HepG2 (cell line): ENCODE data around the gene PCSK6. TPM values are rescaled to one million over a fixed set of nuclear protein-coding genes. Genes with fewer than 3 reads are reported as not detected.

Experiments
- ATAC-seq: fragments of 200-7000 bp; cut with Tn5 transposase; 3 replicates; pipeline ENCODE4 v1.9.1; 2020; ENCODE audit warnings: mild to moderate bottlenecking, moderate library complexity
- BruUV-seq: library from RNA; stranded (reverse); fragments of 400-500 nt; replicated peaks from 2 replicates; lab custom pipeline; 2021; lab: Mats Ljungman, UMichigan
- CTCF ChIA-PET: fragments of 300-600 bp; formaldehyde crosslinking; extraction: SDS; loops from one replicate; lab custom pipeline; 2021; ENCODE audit warnings: low total read pairs, inconsistent platforms, low intra/inter-chr PET ratio; lab: Yijun Ruan, JAX
- POLR2A ChIA-PET: fragments of 350-600 bp; sonication (Branson Sonifier 250); formaldehyde crosslinking; loops from one replicate; lab custom pipeline; 2020; ENCODE audit warnings: antibody characterized with exemption, inconsistent platforms; lab: Yijun Ruan, JAX
- DNase-seq: peaks from one replicate; pipeline ENCODE4 v3.0.0-alpha.2; 2015; ENCODE audit warnings: low spot score
- FAIRE-seq: peaks from 3 replicates; lab custom pipeline; 2011; peaks lifted over from hg19 to GRCh38; lab: Jason Lieb, UNC
- H2AFZ ChIP-seq: one replicate; pipeline ENCODE4 v1.6.1; 2011; ENCODE audit warnings: low read length, inconsistent platforms
- H3K27ac ChIP-seq: fragments of 300-600 bp; 3 replicates; pipeline ENCODE4 v1.8.0; 2011; ENCODE audit warnings: mixed run types, mild to moderate bottlenecking, mixed read lengths, low read length, inconsistent platforms; ENCODE audit not compliant: insufficient read depth; ENCODE audit errors: extremely low read length
- H3K27me3 ChIP-seq, 2 experiments: fragments of 200-600 bp in 1 of 2; 2 replicates in 1 of 2; 3 replicates in 1 of 2; pipeline versions ENCODE4 v1.6.0 to v1.8.0; 2011; ENCODE audit warnings: low read length in 2 of 2, mild to moderate bottlenecking in 2 of 2, moderate library complexity in 2 of 2, inconsistent platforms in 1 of 2; ENCODE audit not compliant: insufficient read depth in 2 of 2, control insufficient read depth in 1 of 2
- H3K36me3 ChIP-seq, 2 experiments: fragments of 200-600 bp in 1 of 2; replicated peaks in 1 of 2; 2 replicates in 1 of 2; 3 replicates in 1 of 2; pipeline versions ENCODE4 v1.5.1 to v1.8.0; 2011; ENCODE audit warnings: low read length in 2 of 2, inconsistent platforms in 1 of 2; ENCODE audit not compliant: insufficient read depth in 2 of 2, control insufficient read depth in 1 of 2
- H3K4me1 ChIP-seq: 2 replicates; pipeline ENCODE4 v1.5.1; 2012; ENCODE audit warnings: low read length, inconsistent platforms; ENCODE audit not compliant: insufficient read depth
- H3K4me2 ChIP-seq: 2 replicates; pipeline ENCODE4 v1.6.0; 2011; ENCODE audit warnings: low read depth, low read length, inconsistent platforms
- H3K4me3 ChIP-seq, 3 experiments: fragments of 200-600 bp in 1 of 3; sonication (generic), shearing (Covaris generic) in 1 of 3; replicated peaks in 1 of 3; 2 replicates each; pipeline ENCODE4 v1.5.1; 2011 to 2016; ENCODE audit warnings: low read length in 3 of 3, inconsistent platforms in 2 of 3, low read depth in 2 of 3, mild to moderate bottlenecking in 2 of 3, control low read depth in 1 of 3, mixed read lengths in 1 of 3; ENCODE audit not compliant: insufficient read depth in 1 of 3
- H3K79me2 ChIP-seq: one replicate; pipeline ENCODE4 v1.6.1; 2011; ENCODE audit warnings: low read length, inconsistent platforms; ENCODE audit not compliant: insufficient read depth
- H3K9ac ChIP-seq: 2 replicates; pipeline ENCODE4 v1.6.0; 2011; ENCODE audit warnings: mild to moderate bottlenecking, low read depth, low read length, inconsistent platforms; ENCODE audit not compliant: insufficient read depth
- H3K9me3 ChIP-seq: 2 replicates; pipeline ENCODE4 v1.5.1; 2012; ENCODE audit warnings: mild to moderate bottlenecking, low read length
- H4K20me1 ChIP-seq: 2 replicates; pipeline ENCODE4 v1.6.0; 2011; ENCODE audit warnings: inconsistent platforms, mild to moderate bottlenecking, low read length, moderate library complexity; ENCODE audit not compliant: insufficient read depth
- AFF4 ChIP-seq: sonication (generic); formaldehyde crosslinking; IDR thresholded peaks from 2 replicates; pipeline ENCODE4 v1.4.0; 2020; ENCODE audit warnings: missing genetic modification reagents
- KLF6 ChIP-seq: IDR thresholded peaks from 2 replicates; pipeline ENCODE4 v1.8.0; 2016; ENCODE audit warnings: missing biosample characterization, missing genetic modification reagents
- MZF1 ChIP-seq: sonication (generic); formaldehyde crosslinking; IDR thresholded peaks from 2 replicates; pipeline ENCODE4 v1.8.1; 2023; ENCODE audit warnings: mild to moderate bottlenecking, missing genetic modification reagents, borderline replicate concordance
- RBM22 ChIP-seq: fragments of 200-400 bp; formaldehyde crosslinking; optimal IDR thresholded peaks from 2 replicates; pipeline ENCODE3; 2017; ENCODE audit warnings: mild to moderate bottlenecking, low read length, moderate library complexity
- WGBS: methylation state at CpG from one replicate; pipeline ENCODE4 v1.1.6; 2017; ENCODE audit warnings: low lambda C conversion rate; 5-methylcytosine and 5-hydroxymethylcytosine counted together
- in situ Hi-C: cut with HindIII; loops from 2 replicates; pipeline ENCODE4 v1.10.0; 2017; ENCODE audit warnings: low pct_unique_long_range_greater_than_20kb; ENCODE audit not compliant: extremely low pct_ligation_motif_present
- intact Hi-C: fragments of 100-400 bp; cut with micrococcal nuclease; formaldehyde crosslinking; loops from one replicate; pipeline ENCODE4 v1.10.0; 2022; ENCODE audit not compliant: unreplicated experiment
- polyA plus RNA-seq, 8 experiments: library from polyadenylated mRNA; depleted of rRNA in 3 of 8; stranded (reverse) in 7 of 8; unstranded in 1 of 8; fragments of >200 nt; fragmentation: Illumina TruSeq in 4 of 8; extraction: Trizol in 4 of 8; gene quantifications; 2 replicates each; pipeline versions ENCODE4 v1.2.1 to v1.2.3, GENCODE V29; 2011 to 2016; ENCODE audit warnings: low read depth in 4 of 8, missing spikeins in 1 of 8, mixed read lengths in 1 of 8; ENCODE audit not compliant: insufficient read depth in 1 of 8
- total RNA-seq, 5 experiments: library from RNA; depleted of rRNA; stranded (reverse); fragments of >200 nt; fragmentation: Illumina TruSeq; extraction: Trizol; gene quantifications; 2 replicates each; pipeline ENCODE4 v1.2.3, GENCODE V29; 2016; ENCODE audit warnings: low read depth in 1 of 5

The PCSK6 gene
- total and polyA plus RNA-seq, 2 of the 13 experiments (the other 11 are each of a cell fraction or from before 2014, with no cell fraction given) = 56.5 to 155 TPM

GRCh38 chr15:101368086-101368780, 121.3 kb downstream of the PCSK6 start:
- in situ Hi-C loops = no loop called here

GRCh38 chr15:101366853-101367252, 122.7 kb downstream of the PCSK6 start:
- POLR2A ChIA-PET = no interaction called here

More at GRCh38 chr15:101368086-101368780, 121.3 kb downstream of the PCSK6 start:
- Histone ChIP-seq H4K20me1 (no peaks in the 10 kb centered on the region), H3K79me2 (no peaks in the 10 kb centered on the region), H3K27ac (no peak overlapping the region), H3K4me2 (no peak overlapping the region), H3K4me3 (no peak overlapping the region), H3K36me3 (peaks cover 29 to 64% of the 10 kb centered on the region in 2 experiments; a peak in 4 of 5 replicates), H3K4me1 (no peaks in the 10 kb centered on the region), H3K27me3 (no peaks in the 10 kb centered on the region), H3K9me3 (no peaks in the 10 kb centered on the region), H3K9ac (no peak overlapping the region), H2AFZ (no peak overlapping the region)
- BruUV-seq = no TSS peak
- DNase-seq (no peak), ATAC-seq (no peak), FAIRE-seq (no peak)
- ChIA-PET CTCF (no interaction called here), POLR2A (no interaction called here)
- intact Hi-C loops = no loop called here
- TF ChIP-seq MZF1 (CRISPR knock-in tag) = no peak
- TF ChIP-seq RBM22 = peak; percentile 35
- 98% methylated on average over 13 of the region's 14 CpGs for WGBS

More at GRCh38 chr15:101366853-101367252, 122.7 kb downstream of the PCSK6 start:
- CTCF ChIA-PET = no interaction called here
- in situ Hi-C loops (no loop called here), intact Hi-C loops (no loop called here)
- ATAC-seq (no peak), FAIRE-seq (no peak), DNase-seq (no peak)
- BruUV-seq = no TSS peak
- TF ChIP-seq RBM22 (peak; percentile 29), KLF6 (CRISPR knock-in tag) (no peak), AFF4 (CRISPR knock-in tag) (no peak)
- Histone ChIP-seq H2AFZ (no peak overlapping the region), H3K4me2 (no peak overlapping the region), H3K9ac (no peak overlapping the region), H3K36me3 (peaks cover 29 to 74% of the 10 kb centered on the region in 2 experiments; a peak in 4 of 5 replicates), H3K4me3 (no peak overlapping the region), H3K27ac (no peak overlapping the region), H3K79me2 (no peaks in the 10 kb centered on the region), H4K20me1 (no peaks in the 10 kb centered on the region), H3K4me1 (no peaks in the 10 kb centered on the region), H3K27me3 (no peaks in the 10 kb centered on the region), H3K9me3 (no peaks in the 10 kb centered on the region)
- WGBS = 91% methylated on average over 3 of the region's 3 CpGs
